ENCODE data around the gene ASCC1.

DNA sequence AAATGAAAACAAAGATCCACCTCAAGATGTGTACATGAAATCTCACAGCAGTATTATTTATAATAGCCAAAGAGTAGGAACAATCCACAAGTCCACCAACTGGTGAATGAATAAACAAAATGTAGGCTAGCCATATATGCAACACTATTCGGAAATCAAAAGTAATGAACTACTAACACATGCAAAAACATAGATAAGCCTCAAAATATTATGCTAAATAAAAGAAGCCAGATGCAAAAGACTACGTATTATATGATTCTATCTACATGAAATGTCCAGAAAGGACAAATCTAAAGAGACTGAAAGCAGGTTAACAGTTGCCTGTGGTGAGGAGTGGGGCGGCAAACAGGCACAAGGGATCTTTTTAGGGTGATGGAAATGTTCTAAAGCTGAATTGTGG is 49.0 kb downstream of the ASCC1 start:
- TF ChIP-seq, protein P1, sequence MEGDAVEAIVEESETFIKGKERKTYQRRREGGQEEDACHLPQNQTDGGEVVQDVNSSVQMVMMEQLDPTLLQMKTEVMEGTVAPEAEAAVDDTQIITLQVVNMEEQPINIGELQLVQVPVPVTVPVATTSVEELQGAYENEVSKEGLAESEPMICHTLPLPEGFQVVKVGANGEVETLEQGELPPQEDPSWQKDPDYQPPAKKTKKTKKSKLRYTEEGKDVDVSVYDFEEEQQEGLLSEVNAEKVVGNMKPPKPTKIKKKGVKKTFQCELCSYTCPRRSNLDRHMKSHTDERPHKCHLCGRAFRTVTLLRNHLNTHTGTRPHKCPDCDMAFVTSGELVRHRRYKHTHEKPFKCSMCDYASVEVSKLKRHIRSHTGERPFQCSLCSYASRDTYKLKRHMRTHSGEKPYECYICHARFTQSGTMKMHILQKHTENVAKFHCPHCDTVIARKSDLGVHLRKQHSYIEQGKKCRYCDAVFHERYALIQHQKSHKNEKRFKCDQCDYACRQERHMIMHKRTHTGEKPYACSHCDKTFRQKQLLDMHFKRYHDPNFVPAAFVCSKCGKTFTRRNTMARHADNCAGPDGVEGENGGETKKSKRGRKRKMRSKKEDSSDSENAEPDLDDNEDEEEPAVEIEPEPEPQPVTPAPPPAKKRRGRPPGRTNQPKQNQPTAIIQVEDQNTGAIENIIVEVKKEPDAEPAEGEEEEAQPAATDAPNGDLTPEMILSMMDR (conservative IDR thresholded peaks at IDR 0.05; ENCODE audit: low read depth, low read length): no peak
- TF ChIP-seq EZH2 (IDR thresholded peaks at IDR 0.05; ENCODE audit: low read length, unreplicated experiment) (no peak), EZH2phosphoT487 (IDR thresholded peaks at IDR 0.05; ENCODE audit: borderline replicate concordance, low read length) (no peak)

Measured in PC-3 (cell line).